Left forelimb (tissue), 1 donor: ENCODE data around the gene ZBTB48.
"Not testable (repeated sequence)": the region's sequence is repeated elsewhere in the genome, so short reads cannot be mapped to it uniquely, and the experiment has no call there.

Experiments used
- DNase-seq: peaks from one replicate; pipeline ENCODE4 v3.0.0-alpha.2; 2018; ENCODE audit warnings: low spot score

Gene ZBTB48

GRCh38 chr1:6632588-6633514 lies 53.1 kb downstream of the ZBTB48 start:
- DNase-seq: no peak

GRCh38 chr1:6634371-6635052 lies 54.7 kb downstream of the ZBTB48 start:
- peak; percentile 76 for DNase-seq

- no peak for DNase-seq
Observed at GRCh38 chr1:6635161-6635909, 55.5 kb downstream of the ZBTB48 start.

DNA sequence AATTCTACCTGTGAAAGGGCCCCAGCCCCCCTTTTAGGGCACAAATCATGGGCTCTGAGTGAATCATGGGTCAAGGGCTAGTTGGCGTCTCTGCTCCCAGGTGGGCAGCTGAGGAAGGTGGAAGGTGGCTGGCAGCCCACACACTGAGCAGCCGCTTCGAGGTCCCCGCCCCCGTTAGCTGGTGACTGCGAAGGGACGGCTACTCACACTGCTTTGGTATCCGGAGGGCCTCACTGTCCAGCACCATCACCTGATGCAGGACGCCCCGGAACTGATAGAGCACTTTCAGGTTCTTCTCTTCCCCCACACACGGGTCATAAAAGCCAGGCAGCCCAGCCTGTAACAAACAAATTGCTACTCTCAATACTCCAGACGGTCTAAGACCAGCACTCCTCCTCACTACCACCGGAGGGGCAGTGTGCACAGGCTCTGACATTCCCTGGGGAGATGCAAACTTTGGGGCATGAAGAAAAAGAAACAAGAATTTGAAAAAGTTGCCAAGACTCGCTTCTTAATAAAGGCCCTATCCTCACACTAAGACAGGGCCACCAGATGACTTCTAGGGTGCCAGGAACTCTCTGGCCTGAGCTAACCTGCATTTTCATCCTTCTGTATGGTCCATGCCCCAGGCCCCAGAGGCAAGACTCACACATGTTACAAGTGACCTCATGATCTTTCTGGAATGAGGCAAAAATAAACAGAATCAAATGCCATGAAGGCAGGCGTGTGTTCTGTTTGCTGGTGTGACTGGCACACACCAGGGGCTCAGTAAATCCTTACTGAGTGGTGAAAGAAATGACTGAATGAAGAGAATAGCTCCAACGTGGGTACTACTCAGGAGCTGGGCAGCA lies 56.3 kb downstream of the ZBTB48 start:
- no peak for DNase-seq

GRCh38 chr1:6636778-6637177 lies 57.0 kb downstream of the ZBTB48 start:
- not testable (repeated sequence) for DNase-seq

- no peak for DNase-seq
Observed at GRCh38 chr1:6637770-6638169, 58.0 kb downstream of the ZBTB48 start.

- DNase-seq: peak; percentile 87
Observed at GRCh38 chr1:6638226-6638625, 58.4 kb downstream of the ZBTB48 start.
